Upper lobe of left lung (tissue), 4 donors: Measurements from ENCODE around the gene PIGQ.

Source experiments
- CTCF ChIP-seq, 6 experiments: fragments of 450-650 bp in 4 of 6; fragments of 200-600 bp in 2 of 6; sonication (generic) in 2 of 6; IDR thresholded peaks; one replicate each; pipeline ENCODE4 v1.5.1; 2016 to 2019; ENCODE audit warnings: antibody characterized with exemption in 6 of 6
- EP300 ChIP-seq, 4 donors: sonication (generic); formaldehyde crosslinking; IDR thresholded peaks; one replicate each; pipeline ENCODE4 v1.5.1; 2017; ENCODE audit warnings: antibody characterized with exemption in 4 of 4, control low read depth in 2 of 4
- POLR2A ChIP-seq, 4 donors: fragments of 450-650 bp; IDR thresholded peaks; one replicate each; pipeline ENCODE4 v1.5.1; 2016 to 2017; ENCODE audit warnings: antibody characterized with exemption in 4 of 4, mild to moderate bottlenecking in 2 of 4
- POLR2AphosphoS5 ChIP-seq, 2 donors: sonication (generic); formaldehyde crosslinking; IDR thresholded peaks; one replicate each; pipeline ENCODE4 v1.5.1; 2017; ENCODE audit warnings: antibody characterized with exemption in 2 of 2

GRCh38 chr16:534856-535445 is 34.8 kb upstream of the PIGQ start:
- TF ChIP-seq CTCF (IDR thresholded peaks at IDR 0.05) (no peak), POLR2A (IDR thresholded peaks at IDR 0.05) (no peak), POLR2AphosphoS5 (IDR thresholded peaks at IDR 0.05) (no peak), EP300 (IDR thresholded peaks at IDR 0.05) (no peak)
